GM18861 (cell line): ENCODE measurements around the gene STK11.

Experiments used
- ATAC-seq: cut with Tn5 transposase; IDR thresholded peaks from one replicate; pipeline ENCODE4 v1.9.1; 2021; ENCODE audit not compliant: unreplicated experiment

The STK11 gene

GRCh38 chr19:1205114-1206099 lies at the start of gene STK11:
Gene STK11, plus strand, starts transcription at chr19:1205778. Its CDS starts 1,136 bp downstream, at chr19:1206914.
- peak; percentile 77 for ATAC-seq

GRCh38 chr19:1156305-1156801 lies 49.2 kb upstream of the STK11 start:
- ATAC-seq = no peak

- no peak for ATAC-seq
Measured at GRCh38 chr19:1156830-1157615, 48.6 kb upstream of the STK11 start.

- no peak for ATAC-seq
Measured at GRCh38 chr19:1157931-1158884, 47.4 kb upstream of the STK11 start.

- no peak for ATAC-seq
Measured at GRCh38 chr19:1158885-1159448, 46.6 kb upstream of the STK11 start.

- ATAC-seq = no peak
Measured at GRCh38 chr19:1159864-1160595, 45.5 kb upstream of the STK11 start.

- ATAC-seq = no peak
Measured at GRCh38 chr19:1161716-1162115, 43.9 kb upstream of the STK11 start.

DNA sequence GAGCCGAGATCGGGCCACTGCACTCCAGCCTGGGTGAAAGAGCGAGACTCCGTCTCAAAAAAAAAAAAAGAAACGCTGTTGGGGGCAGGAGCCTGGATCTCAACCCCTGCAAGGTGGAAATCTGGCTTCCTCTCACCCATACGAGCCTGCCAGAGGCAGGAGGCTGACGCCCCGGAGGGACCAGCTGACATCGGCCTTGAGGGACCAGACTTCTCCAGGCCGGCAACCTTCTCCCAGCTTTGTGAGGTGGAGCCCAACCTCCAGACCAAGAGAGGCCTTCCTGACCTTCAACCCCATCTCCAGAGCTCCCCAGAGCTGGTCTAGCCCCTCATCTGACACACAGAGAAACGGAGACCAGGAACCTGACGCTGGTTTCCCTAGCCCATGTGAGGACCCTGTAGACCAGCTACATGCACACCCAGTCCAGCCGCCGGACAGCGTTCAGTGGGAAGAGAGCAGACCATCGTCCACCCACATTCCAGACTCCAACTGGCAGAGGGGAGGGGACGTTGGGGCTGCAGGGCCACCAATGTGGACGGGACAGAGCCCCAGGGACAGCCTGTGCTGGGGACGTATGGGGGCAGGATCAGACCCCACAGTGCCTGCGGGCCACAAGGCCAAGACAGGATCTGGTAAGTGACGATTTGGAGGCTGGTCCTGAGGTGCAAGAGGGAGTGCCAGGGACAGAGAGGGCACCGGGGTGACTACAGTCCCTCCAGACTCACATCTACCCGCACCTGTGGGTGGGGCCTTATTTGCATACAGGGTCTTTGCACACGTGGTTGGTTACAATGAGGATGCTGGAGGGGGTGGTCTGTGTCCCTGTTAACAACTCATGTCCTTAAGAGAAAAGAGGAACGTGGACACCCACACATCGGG lies 42.9 kb upstream of the STK11 start:
- no peak for ATAC-seq

DNA sequence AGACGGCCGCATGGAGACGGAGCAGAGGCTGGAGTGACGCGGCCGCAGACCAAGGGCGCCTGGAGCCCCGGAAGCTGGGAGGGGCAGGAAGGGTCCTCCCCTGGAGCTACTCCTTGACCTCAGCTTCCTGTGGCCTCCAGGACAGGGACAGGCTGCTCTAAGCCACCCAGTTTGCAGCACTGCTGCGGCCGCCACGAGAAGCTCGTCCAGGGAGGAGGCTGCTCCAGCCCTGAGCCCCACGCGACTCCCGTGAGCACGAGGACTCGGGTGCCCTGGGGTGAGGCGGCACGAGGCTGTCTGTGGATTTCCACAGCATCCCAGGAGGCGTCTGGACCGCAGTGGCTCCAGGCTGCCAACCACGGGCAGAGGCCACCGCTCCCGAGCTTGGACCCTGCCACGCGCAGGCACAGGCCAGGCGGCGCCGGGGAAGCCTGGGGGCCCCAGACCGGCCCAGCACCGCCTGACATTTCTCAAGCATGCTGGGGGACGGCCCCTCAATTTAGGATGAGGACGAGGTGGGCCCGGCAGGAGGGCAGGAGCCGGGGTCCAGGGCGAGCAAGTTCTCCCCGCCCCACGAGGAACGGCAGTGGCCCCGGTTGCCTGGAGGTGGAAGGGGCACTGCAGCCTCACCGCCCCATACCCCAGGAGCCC lies 42.2 kb upstream of the STK11 start:
- no peak for ATAC-seq

DNA sequence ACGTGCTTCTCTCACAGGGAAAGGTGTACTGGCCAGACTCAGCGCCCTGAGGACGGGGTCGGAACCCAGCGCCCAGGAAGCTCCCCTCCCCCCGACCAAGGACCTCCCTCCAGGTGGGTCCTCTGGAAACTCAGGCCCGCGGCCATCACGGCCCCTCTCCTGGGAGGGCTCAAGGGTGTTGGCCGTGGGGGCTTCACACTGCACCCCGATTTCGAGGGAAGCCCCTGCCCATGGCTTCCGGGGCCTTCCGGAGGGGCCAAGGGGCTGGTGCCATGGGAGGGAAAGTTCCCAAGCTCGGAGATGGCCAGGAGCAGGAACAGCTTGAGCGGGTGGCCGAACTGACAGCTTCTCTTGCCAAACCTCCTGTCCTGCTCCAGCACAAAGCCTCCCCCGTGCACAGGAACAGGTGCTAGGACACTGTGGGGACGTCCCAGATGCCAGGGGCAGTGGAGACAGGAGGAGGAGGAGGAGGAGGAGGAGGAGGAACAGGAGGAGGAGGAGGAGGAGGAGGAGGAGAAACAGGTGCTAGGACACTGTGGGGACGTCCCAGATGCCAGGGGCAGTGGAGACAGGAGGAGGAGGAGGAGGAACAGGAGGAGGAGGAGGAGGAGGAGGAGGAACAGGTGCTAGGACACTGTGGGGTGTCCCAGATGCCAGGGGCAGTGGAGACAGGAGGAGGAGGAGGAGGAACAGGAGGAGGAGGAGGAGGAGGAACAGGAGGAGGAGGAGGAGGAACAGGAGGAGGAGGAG lies 41.5 kb upstream of the STK11 start:
- no peak for ATAC-seq

DNA sequence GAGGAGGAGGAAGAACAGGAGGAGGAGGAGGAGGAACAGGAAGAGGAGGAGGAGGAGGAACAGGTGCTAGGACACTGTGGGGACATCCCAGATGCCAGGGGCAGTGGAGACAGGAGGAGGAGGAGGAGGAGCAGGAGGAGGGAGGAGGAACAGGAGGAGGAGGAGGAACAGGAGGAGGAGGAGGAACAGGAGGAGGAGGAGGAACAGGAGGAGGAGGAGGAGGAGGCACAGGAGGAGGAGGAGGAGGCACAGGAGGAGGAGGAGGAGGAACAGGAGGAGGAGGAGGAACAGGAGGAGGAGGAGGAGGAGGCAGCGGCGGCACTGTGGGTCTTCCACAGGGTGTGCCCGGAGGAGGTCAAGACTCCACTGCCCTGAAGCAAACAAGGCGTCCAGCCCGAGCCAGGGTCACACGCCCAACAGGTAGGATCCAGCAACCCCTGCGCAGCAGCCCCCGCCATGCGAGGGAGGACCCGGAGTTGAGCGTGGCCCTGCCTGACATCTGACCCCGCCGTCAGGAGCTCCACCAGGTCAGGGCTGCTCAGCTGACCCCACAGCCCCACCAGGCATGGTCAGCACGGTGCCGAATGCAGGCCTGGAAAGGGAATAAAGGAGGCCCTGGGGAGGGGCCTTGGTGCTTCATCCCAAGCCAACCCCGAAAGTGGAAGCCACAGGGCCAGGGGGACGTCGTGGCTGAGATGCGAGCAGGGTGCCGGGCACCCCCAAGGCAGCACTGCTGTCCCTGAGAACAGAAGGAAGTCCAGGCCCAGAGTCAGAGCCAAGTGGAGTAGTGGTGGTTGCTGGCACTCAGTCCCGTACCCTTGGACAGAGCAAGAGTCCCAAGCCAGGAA lies 40.7 kb upstream of the STK11 start:
- no peak for ATAC-seq

DNA sequence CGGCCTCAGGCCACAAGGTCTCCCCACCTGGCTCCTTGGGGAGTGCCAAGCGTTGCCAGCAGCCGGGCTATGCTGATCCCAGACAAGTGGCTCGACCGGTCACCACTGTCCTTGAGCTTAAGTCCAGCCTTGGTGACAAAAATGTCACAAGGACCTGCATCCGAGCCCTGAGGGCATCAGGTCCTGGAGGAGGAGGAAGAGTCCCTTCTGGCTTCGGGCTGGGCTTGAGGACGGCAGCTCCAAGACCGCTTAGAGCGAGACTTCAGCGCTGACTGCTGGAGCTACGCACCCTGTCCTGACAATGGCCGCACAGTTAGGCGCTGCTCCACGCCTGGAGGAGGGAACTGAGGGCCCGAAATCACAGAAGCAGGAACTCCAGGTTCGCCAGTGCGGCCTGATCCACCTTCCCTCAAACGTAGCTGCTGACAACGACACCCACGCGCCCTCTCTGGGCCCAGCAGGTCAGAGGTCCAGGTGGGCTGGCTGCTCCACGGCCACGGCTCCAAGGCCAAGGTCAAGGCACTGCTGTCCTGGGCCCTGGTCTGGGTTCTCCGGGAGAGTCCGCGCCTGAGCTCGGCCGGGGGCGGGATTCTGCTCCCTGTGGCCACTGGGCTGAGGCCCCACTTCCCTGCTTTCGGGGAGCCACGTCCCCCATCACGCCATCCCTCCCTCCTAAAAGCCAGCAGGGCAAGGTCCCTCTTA lies 38.6 kb upstream of the STK11 start:
- ATAC-seq = no peak

DNA sequence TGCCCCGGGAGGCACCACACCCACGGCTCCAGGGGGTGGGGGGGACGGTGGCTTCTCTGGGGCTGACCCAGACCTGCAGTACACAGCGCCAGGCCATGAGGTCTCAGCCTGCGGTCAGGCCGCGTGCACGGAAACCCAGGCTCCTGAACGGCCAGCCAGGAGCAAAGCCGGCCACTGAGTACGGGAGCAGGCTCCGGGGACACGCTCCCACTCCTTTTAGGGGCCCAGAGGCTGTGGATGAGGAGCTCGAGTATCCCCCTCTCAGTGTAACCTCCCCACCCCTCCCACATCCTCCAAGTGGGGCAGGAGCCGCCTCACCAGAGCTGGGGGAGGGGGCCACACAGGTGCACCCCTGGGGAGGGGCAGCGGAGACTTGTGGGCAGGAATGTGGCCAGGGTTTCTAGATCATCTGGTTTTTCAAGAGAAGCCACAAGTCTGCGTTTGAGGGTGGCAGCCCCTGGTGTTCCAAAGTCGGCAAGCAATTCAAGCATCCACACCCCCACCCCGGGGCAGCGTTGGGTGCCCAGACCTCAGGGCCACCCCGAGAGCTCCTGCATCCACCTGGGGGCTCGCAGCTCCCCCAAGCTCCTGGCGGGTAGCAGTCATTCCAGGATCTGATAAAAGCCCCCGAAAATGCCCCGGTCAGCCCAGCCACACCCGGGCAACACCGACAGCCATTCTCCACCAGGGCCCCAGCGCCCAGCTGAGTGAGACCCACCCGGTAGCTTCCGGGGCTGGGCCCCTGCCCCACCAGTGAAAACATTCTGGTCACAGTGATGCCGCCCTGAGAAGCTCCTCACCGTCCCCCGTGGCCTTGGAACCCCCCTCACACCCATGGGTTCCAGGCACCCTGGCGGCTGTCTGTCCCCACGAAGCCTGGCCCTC lies 37.6 kb upstream of the STK11 start:
- no peak for ATAC-seq

DNA sequence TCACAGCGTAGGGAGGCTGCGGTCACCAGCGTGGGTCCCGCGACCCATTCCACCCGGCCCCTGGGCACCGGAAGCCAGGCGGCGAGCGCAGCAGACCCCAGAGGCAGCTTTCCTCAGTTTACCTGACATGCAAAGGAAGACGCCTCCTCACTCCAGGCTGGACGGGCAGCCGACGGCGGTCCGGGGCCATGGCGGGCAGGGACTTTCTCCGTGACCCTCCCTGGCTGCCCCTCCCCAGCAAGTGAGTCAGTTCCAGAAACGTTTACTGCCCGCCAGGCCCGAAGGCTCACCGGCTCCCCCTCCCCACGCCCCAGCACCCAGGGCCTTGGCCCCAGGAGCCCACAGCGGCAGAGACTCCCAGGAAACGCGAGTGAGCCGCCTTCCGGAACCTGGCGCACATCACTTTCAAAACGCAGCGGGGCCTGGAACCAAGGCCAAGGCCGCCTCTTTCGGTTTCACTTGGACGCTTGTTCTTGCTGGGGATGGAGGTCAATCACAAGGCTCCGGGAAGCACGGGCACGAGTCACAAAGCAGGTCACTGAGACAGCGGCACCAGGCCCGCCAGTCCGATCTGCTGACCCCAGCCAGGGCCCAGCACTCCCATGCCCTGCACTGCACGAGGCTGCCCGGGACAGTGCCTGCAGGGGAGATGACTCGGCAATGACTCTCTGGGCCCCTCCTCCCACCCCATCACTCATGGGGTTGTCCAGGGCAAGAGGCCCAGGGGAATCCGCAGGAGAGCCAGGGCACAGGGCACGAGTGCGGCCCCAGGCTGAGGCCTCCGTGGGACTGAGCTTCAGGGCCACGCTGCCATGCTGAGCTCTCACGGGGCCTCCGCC lies 36.8 kb upstream of the STK11 start:
- ATAC-seq = no peak
